Temporal lobe (tissue), 2 donors: ENCODE data around the gene ZYG11A. TPM values are rescaled to one million over a fixed set of nuclear protein-coding genes. Genes with fewer than 3 reads are reported as not detected.

Source experiments
- small RNA-seq: library from RNA; depleted of rRNA; stranded (forward); fragments of <200 nt; gene quantifications from one replicate; pipeline ENCODE3, GENCODE V24; 2014; ENCODE audit warnings: low replicate concordance
- total RNA-seq: library from RNA; depleted of rRNA; stranded (reverse); fragments of >200 nt; gene quantifications from one replicate; pipeline ENCODE4 v1.2.3, GENCODE V29; 2014

Gene ZYG11A
- total RNA-seq, 1 donor from 2014 or later, result 0.25 TPM

Small RNA genes lying within 50 kb of the gene (small RNA-seq; reads per million reads assigned to genes)
- gene AC099677.1 (not detected), gene AC099677.2 (not detected), gene MIR1273F (not detected), gene MIR1273G (not detected), gene MIR5095 (not detected), gene RNU6-969P (not detected)

Other genes starting within 250 kb of the ZYG11A start
- 9.3 TPM for gene GPX7, start 240.4 kb upstream of the ZYG11A start, total RNA-seq
- not detected for gene SHISAL2A, start 209.6 kb upstream of the ZYG11A start, total RNA-seq
- 22.6 TPM for gene COA7, start 144.4 kb upstream of the ZYG11A start, total RNA-seq
- gene ZYG11B, start 116.3 kb upstream of the ZYG11A start, total RNA-seq, result 130 TPM
- 4.2 TPM for gene ECHDC2, start 79.0 kb downstream of the ZYG11A start, total RNA-seq
- gene SCP2, start 84.5 kb downstream of the ZYG11A start, total RNA-seq, result 59.0 TPM
- gene PODN, start 219.5 kb downstream of the ZYG11A start, total RNA-seq, result 1.5 TPM